ENCODE results near the gene LSP1.

- no peak for TF ChIP-seq POLR2A (IDR thresholded peaks at IDR 0.05; ENCODE audit: low read depth, low read length)
- TF ChIP-seq POLR2AphosphoS5 (IDR thresholded peaks at IDR 0.05; ENCODE audit: low read depth, low read length), result no peak
- TF ChIP-seq TAF1 (IDR thresholded peaks at IDR 0.05; ENCODE audit: borderline replicate concordance, low read depth, low read length), result no peak
Measured at GRCh38 chr11:1924646-1925372, 71.9 kb downstream of the LSP1 start.
